Stimulated activated CD8-positive, alpha-beta memory T cell treated with anti-CD3 and anti-CD28 coated beads, Interleukin-7, amount 100 ng/mL, for 1 hour (primary cell): ENCODE data around the gene SLC12A5.

Experiments used
- DNase-seq, 2 donors: peaks; one replicate each; pipeline ENCODE4 v3.0.0-alpha.2; 2020; ENCODE audit warnings: low read depth in 2 of 2

Gene SLC12A5

GRCh38 chr20:46027245-46027853 is 1.7 kb upstream of the SLC12A5 start:
- DNase-seq, result no peak

GRCh38 chr20:46028110-46028509 is 905 bp upstream of the SLC12A5 start:
- DNase-seq, result no peak

GRCh38 chr20:46030284-46031013 is 1.4 kb downstream of the SLC12A5 start:
- no peak for DNase-seq

- no peak for DNase-seq
Measured at GRCh38 chr20:46031014-46031569, 2.1 kb downstream of the SLC12A5 start.

- no peak for DNase-seq
Measured at GRCh38 chr20:46031701-46032254, 2.8 kb downstream of the SLC12A5 start.

GRCh38 chr20:46034039-46034438 is 5.0 kb downstream of the SLC12A5 start:
- no peak for DNase-seq

- no peak for DNase-seq
Measured at GRCh38 chr20:46035253-46035652, 6.2 kb downstream of the SLC12A5 start.

- DNase-seq, result no peak
Measured at GRCh38 chr20:46035713-46036112, 6.7 kb downstream of the SLC12A5 start.

- DNase-seq, result no peak
Measured at GRCh38 chr20:46036370-46036769, 7.4 kb downstream of the SLC12A5 start.

GRCh38 chr20:46037036-46037435 is 8.0 kb downstream of the SLC12A5 start:
- no peak for DNase-seq

- peak in 1 of 2 donors; percentile 20 for DNase-seq
Measured at GRCh38 chr20:46040902-46041535, 12.0 kb downstream of the SLC12A5 start.

- DNase-seq, result no peak
Measured at GRCh38 chr20:46043556-46043955, 14.5 kb downstream of the SLC12A5 start.

GRCh38 chr20:46044896-46045295 is 15.9 kb downstream of the SLC12A5 start:
- DNase-seq, result no peak

- DNase-seq, result no peak
Measured at GRCh38 chr20:46046588-46047310, 17.7 kb downstream of the SLC12A5 start.

GRCh38 chr20:46047821-46048220 is 18.8 kb downstream of the SLC12A5 start:
- no peak for DNase-seq

GRCh38 chr20:46049190-46049589 is 20.2 kb downstream of the SLC12A5 start:
- DNase-seq, result no peak

- DNase-seq, result no peak
Measured at GRCh38 chr20:46049815-46050214, 20.8 kb downstream of the SLC12A5 start.

GRCh38 chr20:46050444-46050843 is 21.4 kb downstream of the SLC12A5 start:
- DNase-seq, result no peak

- DNase-seq, result no peak
Measured at GRCh38 chr20:46050885-46051284, 21.9 kb downstream of the SLC12A5 start.

GRCh38 chr20:46051556-46052308 is 22.7 kb downstream of the SLC12A5 start:
- no peak for DNase-seq

- no peak for DNase-seq
Measured at GRCh38 chr20:46053416-46053815, 24.4 kb downstream of the SLC12A5 start.
